ENCODE results near the gene TOM1L2. TPM values are rescaled to one million over a fixed set of nuclear protein-coding genes. Genes with fewer than 3 reads are reported as not detected.
A peak's percentile ranks its signal among the peaks of the same experiment; 100 is the strongest.

Gene TOM1L2
- total and polyA plus RNA-seq, 8 donors: 51.2 to 71.2 (median 57.4) TPM

GRCh38 chr17:17947966-17948365 lies 24.2 kb downstream of the TOM1L2 start:
- intact Hi-C loops (cut with DNase I): no loop called here
- no peak overlapping the region for H3K27ac ChIP-seq
- peak; percentile 58 for ATAC-seq
- H3K4me1 ChIP-seq: peaks cover 8 to 22% of the 10 kb centered on the region in 2 donors
- DNase-seq: no peak
- no peaks in the 10 kb centered on the region for H3K27me3 ChIP-seq
- H3K36me3 ChIP-seq: no peaks in the 10 kb centered on the region
- no peaks in the 10 kb centered on the region for H3K9me3 ChIP-seq
- no peak overlapping the region for H3K4me3 ChIP-seq
- TF ChIP-seq CTCF (IDR thresholded peaks at IDR 0.05): no peak

- no peak for ATAC-seq
- intact Hi-C loops (cut with DNase I): no loop called here
- H3K9me3 ChIP-seq: no peaks in the 10 kb centered on the region
Measured at GRCh38 chr17:17947309-17947708, 24.9 kb downstream of the TOM1L2 start.

GRCh38 chr17:17946093-17946492 lies 26.1 kb downstream of the TOM1L2 start:
- no peak overlapping the region for H3K27ac ChIP-seq
- H3K4me1 ChIP-seq: peaks cover 8 to 34% of the 10 kb centered on the region in 2 donors
- ATAC-seq: no peak
- H3K36me3 ChIP-seq: no peaks in the 10 kb centered on the region
- no peak for DNase-seq
- no peak overlapping the region for H3K4me3 ChIP-seq
- intact Hi-C loops (cut with DNase I): no loop called here
- TF ChIP-seq CTCF (IDR thresholded peaks at IDR 0.05): no peak
- H3K9me3 ChIP-seq: no peaks in the 10 kb centered on the region
- H3K27me3 ChIP-seq: no peaks in the 10 kb centered on the region

More at GRCh38 chr17:17947309-17947708, 24.9 kb downstream of the TOM1L2 start:
- no peak for TF ChIP-seq CTCF (IDR thresholded peaks at IDR 0.05)
- Histone ChIP-seq H3K36me3 (no peaks in the 10 kb centered on the region), H3K4me1 (peaks cover 8 to 23% of the 10 kb centered on the region in 2 donors), H3K4me3 (no peak overlapping the region), H3K27me3 (no peaks in the 10 kb centered on the region), H3K27ac (no peak overlapping the region)
- DNase-seq: no peak

GRCh38 chr17:17944743-17945142 lies 27.5 kb downstream of the TOM1L2 start:
- H3K4me1 ChIP-seq: peaks cover 8 to 47% of the 10 kb centered on the region in 2 donors
- DNase-seq: no peak
- H3K27ac ChIP-seq: no peak overlapping the region
- ATAC-seq: no peak
- no peaks in the 10 kb centered on the region for H3K36me3 ChIP-seq
- intact Hi-C loops (cut with DNase I): no loop called here
- no peaks in the 10 kb centered on the region for H3K9me3 ChIP-seq
- no peak for TF ChIP-seq CTCF (IDR thresholded peaks at IDR 0.05)
- H3K4me3 ChIP-seq: no peak overlapping the region
- H3K27me3 ChIP-seq: no peaks in the 10 kb centered on the region

- no peaks in the 10 kb centered on the region for H3K9me3 ChIP-seq
- no peaks in the 10 kb centered on the region for H3K36me3 ChIP-seq
- H3K4me1 ChIP-seq: peaks cover 8 to 47% of the 10 kb centered on the region in 2 donors
- no peak overlapping the region for H3K27ac ChIP-seq
- no peak overlapping the region for H3K4me3 ChIP-seq
- DNase-seq: no peak
- TF ChIP-seq CTCF (IDR thresholded peaks at IDR 0.05): no peak
- intact Hi-C loops (cut with DNase I): no loop called here
- H3K27me3 ChIP-seq: no peaks in the 10 kb centered on the region
- ATAC-seq: no peak
Measured at GRCh38 chr17:17944242-17944641, 28.0 kb downstream of the TOM1L2 start.
